Heart left ventricle (tissue), 13 donors: ENCODE results near the gene SNX11.

ENCODE experiments used
- CTCF ChIP-seq, 12 donors: fragments of 200-600 bp; sonication (generic) in 4 of 12; IDR thresholded peaks; one replicate each; pipeline versions ENCODE4 v1.5.0 to v1.8.0; 2018 to 2022; ENCODE audit warnings: antibody characterized with exemption in 12 of 12, mild to moderate bottlenecking in 5 of 12
- POLR2A ChIP-seq, 2 donors: fragments of 450-650 bp; IDR thresholded peaks; one replicate each; pipeline ENCODE4 v1.6.1; 2017; ENCODE audit warnings: antibody characterized with exemption in 2 of 2, mild to moderate bottlenecking in 2 of 2, moderate library complexity in 2 of 2
- donor health status: ischemic (EF 13 %, LVEDD 7.1; RV severe dilation, severe dysfunction).
- donor health status: DM: no; HTN: yes; CAD: no.
- donor health status: DM: no; HTN: no; CAD: no.
- donor health status: ischemic (EF 25% LVEDD 6.9; RV normal size, moderate dysfunction).
- donor health status: ischemic (EF 25% LVEDD 5.7; RV mildly dilated, moderate dysfunction).
- donor health status: ischemic (EF 35%, LVEDD 5.7; RV mildly dilated, moderate dysfunction).
- donor health status: nonischemic (EF 11% LVEDD 7.7; RV severe dilation, severe dysfunction).
- donor health status: DM: yes; HTN: yes; CAD: no.
- donor health status: PGD.
- donor health status: ischemic (EF 29% LVEDD 5.4; RV normal size, mild dysfunction).
- donor health status: nonischemic (EF 23%, LVEDD 6.1; RV moderate dilation, normal function).

GRCh38 chr17:48110761-48111160, 3.2 kb downstream of the SNX11 start:
- no peak for TF ChIP-seq CTCF (IDR thresholded peaks at IDR 0.05)
- no peak for TF ChIP-seq POLR2A (IDR thresholded peaks at IDR 0.05)
